WTC11 (cell line): Measurements from ENCODE around the gene AKAP13. TPM values are rescaled to one million over a fixed set of nuclear protein-coding genes. Genes with fewer than 3 reads are reported as not detected.

Experiments used
- ATAC-seq: fragments of 200-7000 bp; cut with Tn5 transposase; 2 replicates; pipeline ENCODE4 v1.10.0; 2021; ENCODE audit warnings: mild to moderate bottlenecking, moderate library complexity
- CTCF ChIA-PET: fragments of 300-600 bp; sonication (Branson Sonifier 250); formaldehyde crosslinking; loops from one replicate; lab custom pipeline; 2021; ENCODE audit warnings: antibody characterized with exemption; lab: Charles Lee
- POLR2A ChIA-PET: fragments of 350-600 bp; sonication (Branson Sonifier 250); formaldehyde crosslinking; loops from one replicate; lab custom pipeline; 2021; ENCODE audit warnings: antibody characterized with exemption; lab: Charles Lee
- DNase-seq: peaks from one replicate; pipeline ENCODE4 v3.0.0; 2021; ENCODE audit warnings: low spot score
- H3K27ac Mint-ChIP-seq: 2 replicates; pipeline ENCODE4 v1.8.0; 2021; ENCODE audit warnings: mixed read lengths
- H3K27me3 Mint-ChIP-seq: 2 replicates; pipeline ENCODE4 v1.8.0; 2021; ENCODE audit warnings: low read depth, mild to moderate bottlenecking, moderate library complexity, mixed read lengths
- H3K36me3 Mint-ChIP-seq: 2 replicates; pipeline ENCODE4 v1.8.0; 2021; ENCODE audit warnings: mixed read lengths
- H3K4me1 Mint-ChIP-seq: 2 replicates; pipeline ENCODE4 v1.8.0; 2022; ENCODE audit warnings: mixed read lengths
- H3K4me3 Mint-ChIP-seq: 2 replicates; pipeline ENCODE4 v1.8.0; 2021; ENCODE audit warnings: mild to moderate bottlenecking, moderate library complexity, mixed read lengths
- H3K9me3 Mint-ChIP-seq: 2 replicates; pipeline ENCODE4 v1.8.0; 2021; ENCODE audit warnings: mixed read lengths
- AFF4 ChIP-seq: sonication (generic); formaldehyde crosslinking; IDR thresholded peaks from 2 replicates; pipeline ENCODE4 v1.8.1; 2023; ENCODE audit warnings: mild to moderate bottlenecking, missing genetic modification reagents, borderline replicate concordance
- ATF1 ChIP-seq: sonication (generic); formaldehyde crosslinking; IDR thresholded peaks from 2 replicates; pipeline ENCODE4 v1.8.1; 2023; ENCODE audit warnings: mild to moderate bottlenecking, moderate library complexity, missing genetic modification reagents
- ATF3 ChIP-seq: sonication (generic); formaldehyde crosslinking; conservative IDR thresholded peaks from 2 replicates; pipeline ENCODE4 v1.8.1; 2022; ENCODE audit warnings: mild to moderate bottlenecking, missing genetic modification reagents
- CDX4 ChIP-seq: fragments of 250-450 bp; sonication (Bioruptor Pico); IDR thresholded peaks from 2 replicates; pipeline ENCODE4 v1.9.0; 2021; ENCODE audit warnings: moderate library complexity, mild to moderate bottlenecking, inconsistent platforms, borderline replicate concordance
- CREB1 ChIP-seq: sonication (generic); formaldehyde crosslinking; IDR thresholded peaks from 2 replicates; pipeline ENCODE4 v1.8.0; 2023; ENCODE audit warnings: mild to moderate bottlenecking, missing genetic modification reagents
- ETV6 ChIP-seq: sonication (generic); formaldehyde crosslinking; IDR thresholded peaks from 2 replicates; pipeline ENCODE4 v1.8.1; 2022; ENCODE audit warnings: mild to moderate bottlenecking, missing genetic modification reagents
- FOXP1 ChIP-seq: sonication (generic); formaldehyde crosslinking; IDR thresholded peaks from 2 replicates; pipeline ENCODE4 v1.8.0; 2022; ENCODE audit warnings: missing genetic modification reagents, mild to moderate bottlenecking, moderate library complexity, borderline replicate concordance
- GRHL2 ChIP-seq: fragments of 250-450 bp; sonication (Bioruptor Pico); IDR thresholded peaks from 2 replicates; pipeline ENCODE4 v1.8.0; 2022; ENCODE audit warnings: mild to moderate bottlenecking, moderate library complexity; ENCODE audit not compliant: insufficient replicate concordance, severe bottlenecking
- HMGXB4 ChIP-seq: sonication (generic); formaldehyde crosslinking; IDR thresholded peaks from 2 replicates; pipeline ENCODE4 v1.8.1; 2023; ENCODE audit warnings: mild to moderate bottlenecking, moderate library complexity, missing genetic modification reagents
- IRF1 ChIP-seq: sonication (generic); formaldehyde crosslinking; IDR thresholded peaks from 2 replicates; pipeline ENCODE4 v1.8.0; 2023; ENCODE audit warnings: missing genetic modification reagents
- IRF2 ChIP-seq: sonication (generic); formaldehyde crosslinking; IDR thresholded peaks from 2 replicates; pipeline ENCODE4 v1.8.0; 2022; ENCODE audit warnings: low read depth, missing genetic modification reagents, borderline replicate concordance
- MLX ChIP-seq: sonication (generic); formaldehyde crosslinking; IDR thresholded peaks from 2 replicates; pipeline ENCODE4 v1.8.1; 2023; ENCODE audit warnings: mild to moderate bottlenecking, missing genetic modification reagents, moderate library complexity
- NFE2L1 ChIP-seq: sonication (generic); formaldehyde crosslinking; IDR thresholded peaks from 2 replicates; pipeline ENCODE4 v1.8.1; 2023; ENCODE audit warnings: missing genetic modification reagents
- PREB ChIP-seq: sonication (generic); formaldehyde crosslinking; IDR thresholded peaks from 2 replicates; pipeline ENCODE4 v1.8.1; 2022; ENCODE audit warnings: mild to moderate bottlenecking, missing genetic modification reagents, moderate library complexity, borderline replicate concordance
- PRRX2 ChIP-seq: fragments of 250-450 bp; sonication (Bioruptor Pico); IDR thresholded peaks from 2 replicates; pipeline ENCODE4 v1.8.0; 2021; ENCODE audit warnings: mild to moderate bottlenecking
- SOX15 ChIP-seq: fragments of 250-450 bp; sonication (Bioruptor Pico); IDR thresholded peaks from 2 replicates; pipeline ENCODE4 v1.9.0; 2021; ENCODE audit warnings: mild to moderate bottlenecking
- TEAD1 ChIP-seq: sonication (generic); formaldehyde crosslinking; IDR thresholded peaks from 2 replicates; pipeline ENCODE4 v1.8.0; 2022; ENCODE audit warnings: mild to moderate bottlenecking, missing genetic modification reagents
- ZMAT4 ChIP-seq: fragments of 250-450 bp; sonication (Bioruptor Pico); IDR thresholded peaks from 2 replicates; pipeline ENCODE4 v1.9.0; 2021; ENCODE audit warnings: mild to moderate bottlenecking
- ZNF416 ChIP-seq: fragments of 250-450 bp; sonication (Bioruptor Pico); IDR thresholded peaks from 2 replicates; pipeline ENCODE4 v1.9.0; 2021; ENCODE audit warnings: mild to moderate bottlenecking, inconsistent platforms
- ZNF532 ChIP-seq: fragments of 250-450 bp; sonication (Bioruptor Pico); IDR thresholded peaks from 2 replicates; pipeline ENCODE4 v1.9.0; 2021; ENCODE audit warnings: mild to moderate bottlenecking, borderline replicate concordance
- total RNA-seq: library from RNA; stranded (reverse); gene quantifications from 3 replicates; pipeline ENCODE4 v1.2.3, GENCODE V29; 2021

The AKAP13 gene
- total RNA-seq, 1 experiment from 2014 or later: 50.3 TPM

GRCh38 chr15:85579957-85580694, 199.7 kb downstream of the AKAP13 start:
- H3K4me3 Mint-ChIP-seq: no peak overlapping the region
- CTCF ChIA-PET: interaction anchor here (0.7 to 1.7 kb wide), 3 partner anchors 74 to 284 kb away, joined by 3 to 4 read pairs (median 3); no protein-coding TSS in a partner anchor
- ATAC-seq: no peak
- H3K27ac Mint-ChIP-seq: no peak overlapping the region
- no peak for DNase-seq
- peaks cover 20% of the 10 kb centered on the region for H3K4me1 Mint-ChIP-seq
- POLR2A ChIA-PET: no interaction called here
- H3K36me3 Mint-ChIP-seq: peaks cover 22% of the 10 kb centered on the region; the same call in 1 of the 2 replicates
- TF ChIP-seq HMGXB4 (CRISPR knock-in tag) (no peak), IRF2 (no peak), NFE2L1 (no peak), ATF3 (no peak), ATF1 (CRISPR knock-in tag) (no peak), CDX4 (no peak), ZNF532 (CRISPR knock-in tag) (no peak), IRF1 (CRISPR knock-in tag) (no peak), ZNF416 (CRISPR knock-in tag) (no peak), FOXP1 (CRISPR knock-in tag) (no peak), GRHL2 (no peak), PRRX2 (no peak), SOX15 (CRISPR knock-in tag) (no peak), TEAD1 (CRISPR knock-in tag) (no peak), AFF4 (CRISPR knock-in tag) (no peak), MLX (no peak), ETV6 (CRISPR knock-in tag) (no peak), CREB1 (no peak), ZMAT4 (no peak), PREB (CRISPR knock-in tag) (no peak)
- H3K27me3 Mint-ChIP-seq: no peaks in the 10 kb centered on the region
- H3K9me3 Mint-ChIP-seq: no peaks in the 10 kb centered on the region
